Brain microvascular endothelial cell (primary cell): ENCODE results near the gene RBMS3.

Source experiments
- DNase-seq: peaks from one replicate; pipeline ENCODE4 v3.0.0-alpha.2; 2020
- H3K27ac ChIP-seq: fragments of 250-450 bp; sonication (Bioruptor Pico); 2 replicates; pipeline ENCODE4 v1.5.1; 2020; ENCODE audit warnings: mild to moderate bottlenecking, moderate library complexity
- H3K27me3 ChIP-seq: fragments of 250-450 bp; sonication (Bioruptor Pico); replicated peaks from 2 replicates; pipeline ENCODE4 v1.5.1; 2020; ENCODE audit warnings: mild to moderate bottlenecking
- H3K36me3 ChIP-seq: fragments of 250-450 bp; sonication (Bioruptor Pico); replicated peaks from 2 replicates; pipeline ENCODE4 v1.5.1; 2020; ENCODE audit warnings: mild to moderate bottlenecking
- H3K4me3 ChIP-seq: 2 replicates; pipeline ENCODE4 v1.5.1; 2011; ENCODE audit warnings: low read depth, mild to moderate bottlenecking, control low read depth, low read length, moderate library complexity
- CTCF ChIP-seq: IDR thresholded peaks from 2 replicates; pipeline ENCODE4 v1.5.1; 2011; ENCODE audit warnings: low read depth, mild to moderate bottlenecking, moderate library complexity, low read length, control low read depth, inconsistent platforms; ENCODE audit errors: missing control alignments
- in situ Hi-C: cut with HindIII; loops from 2 replicates; pipeline ENCODE4 v1.10.0; 2017; ENCODE audit warnings: low sequenced_read_pairs, low pct_ligation_motif_present

RBMS3 gene

GRCh38 chr3:29511701-29512100, 230.8 kb downstream of the RBMS3 start:
- Histone ChIP-seq H3K36me3 (no peaks in the 10 kb centered on the region), H3K27me3 (no peaks in the 10 kb centered on the region), H3K4me3 (no peak overlapping the region), H3K27ac (no peak overlapping the region)
- TF ChIP-seq CTCF, result no peak
- no peak for DNase-seq
- in situ Hi-C loops, result no loop called here

GRCh38 chr3:29512641-29513040, 231.8 kb downstream of the RBMS3 start:
- TF ChIP-seq CTCF, result no peak
- no peak overlapping the region for H3K4me3 ChIP-seq
- no peak for DNase-seq

GRCh38 chr3:29513236-29513635, 232.4 kb downstream of the RBMS3 start:
- DNase-seq, result peak; percentile 72
- in situ Hi-C loops, result no loop called here
- H3K27ac ChIP-seq, result peak overlapping the region; percentile 30
- no peak for TF ChIP-seq CTCF
- H3K36me3 ChIP-seq, result no peaks in the 10 kb centered on the region
- no peak overlapping the region for H3K4me3 ChIP-seq
- no peaks in the 10 kb centered on the region for H3K27me3 ChIP-seq

More at GRCh38 chr3:29512641-29513040, 231.8 kb downstream of the RBMS3 start:
- H3K36me3 ChIP-seq, result no peaks in the 10 kb centered on the region
- no peaks in the 10 kb centered on the region for H3K27me3 ChIP-seq
- in situ Hi-C loops, result no loop called here
- peak overlapping the region; percentile 30 for H3K27ac ChIP-seq

GRCh38 chr3:29514170-29514569, 233.3 kb downstream of the RBMS3 start:
- no peak for DNase-seq
- TF ChIP-seq CTCF, result no peak
- in situ Hi-C loops, result no loop called here
- H3K4me3 ChIP-seq, result no peak overlapping the region
- no peak overlapping the region for H3K27ac ChIP-seq
- no peaks in the 10 kb centered on the region for H3K36me3 ChIP-seq
- no peaks in the 10 kb centered on the region for H3K27me3 ChIP-seq

- in situ Hi-C loops, result no loop called here
- H3K27ac ChIP-seq, result no peak overlapping the region
Measured at GRCh38 chr3:29514912-29515311, 234.0 kb downstream of the RBMS3 start.

More at GRCh38 chr3:29514912-29515311, 234.0 kb downstream of the RBMS3 start:
- no peaks in the 10 kb centered on the region for H3K27me3 ChIP-seq
- DNase-seq, result no peak
- no peak overlapping the region for H3K4me3 ChIP-seq
- no peak for TF ChIP-seq CTCF
- H3K36me3 ChIP-seq, result no peaks in the 10 kb centered on the region
